ENCODE measurements around the gene LRP8.

The LRP8 gene

DNA sequence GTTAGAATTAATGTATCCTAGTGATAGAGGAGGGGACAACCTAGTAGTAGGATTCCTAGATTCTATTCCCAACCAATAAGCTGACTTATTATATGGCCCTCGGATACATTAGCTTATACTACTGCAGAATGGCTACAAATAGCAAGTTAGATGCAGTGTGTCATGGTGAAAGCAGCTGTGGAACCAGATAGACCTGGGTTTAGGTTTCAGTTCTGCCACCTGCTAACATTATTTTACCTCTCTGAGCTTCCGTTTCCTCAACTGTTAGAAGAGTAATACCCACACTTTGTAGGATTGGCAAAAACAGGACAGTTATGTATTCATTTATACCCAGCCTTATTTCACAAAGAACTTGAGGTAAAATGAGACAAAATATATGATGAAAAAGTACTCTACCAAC is 67.9 kb downstream of the LRP8 start:
- TF ChIP-seq TAF1 (IDR thresholded peaks at IDR 0.05; ENCODE audit: borderline replicate concordance, insufficient read depth, low read length) = no peak
- no peak for TF ChIP-seq FOXP2 (optimal IDR thresholded peaks at IDR 0.05; ENCODE audit: borderline replicate concordance, extremely low read depth, extremely low read length, insufficient read depth)
- no peak for TF ChIP-seq POLR2AphosphoS5 (IDR thresholded peaks at IDR 0.05; ENCODE audit: low read depth, low read length)
- TF ChIP-seq, protein P1, sequence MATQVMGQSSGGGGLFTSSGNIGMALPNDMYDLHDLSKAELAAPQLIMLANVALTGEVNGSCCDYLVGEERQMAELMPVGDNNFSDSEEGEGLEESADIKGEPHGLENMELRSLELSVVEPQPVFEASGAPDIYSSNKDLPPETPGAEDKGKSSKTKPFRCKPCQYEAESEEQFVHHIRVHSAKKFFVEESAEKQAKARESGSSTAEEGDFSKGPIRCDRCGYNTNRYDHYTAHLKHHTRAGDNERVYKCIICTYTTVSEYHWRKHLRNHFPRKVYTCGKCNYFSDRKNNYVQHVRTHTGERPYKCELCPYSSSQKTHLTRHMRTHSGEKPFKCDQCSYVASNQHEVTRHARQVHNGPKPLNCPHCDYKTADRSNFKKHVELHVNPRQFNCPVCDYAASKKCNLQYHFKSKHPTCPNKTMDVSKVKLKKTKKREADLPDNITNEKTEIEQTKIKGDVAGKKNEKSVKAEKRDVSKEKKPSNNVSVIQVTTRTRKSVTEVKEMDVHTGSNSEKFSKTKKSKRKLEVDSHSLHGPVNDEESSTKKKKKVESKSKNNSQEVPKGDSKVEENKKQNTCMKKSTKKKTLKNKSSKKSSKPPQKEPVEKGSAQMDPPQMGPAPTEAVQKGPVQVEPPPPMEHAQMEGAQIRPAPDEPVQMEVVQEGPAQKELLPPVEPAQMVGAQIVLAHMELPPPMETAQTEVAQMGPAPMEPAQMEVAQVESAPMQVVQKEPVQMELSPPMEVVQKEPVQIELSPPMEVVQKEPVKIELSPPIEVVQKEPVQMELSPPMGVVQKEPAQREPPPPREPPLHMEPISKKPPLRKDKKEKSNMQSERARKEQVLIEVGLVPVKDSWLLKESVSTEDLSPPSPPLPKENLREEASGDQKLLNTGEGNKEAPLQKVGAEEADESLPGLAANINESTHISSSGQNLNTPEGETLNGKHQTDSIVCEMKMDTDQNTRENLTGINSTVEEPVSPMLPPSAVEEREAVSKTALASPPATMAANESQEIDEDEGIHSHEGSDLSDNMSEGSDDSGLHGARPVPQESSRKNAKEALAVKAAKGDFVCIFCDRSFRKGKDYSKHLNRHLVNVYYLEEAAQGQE (IDR thresholded peaks at IDR 0.05; ENCODE audit: insufficient read depth in 1 of 2, low read depth in 2 of 2, low read length in 2 of 2) = no peak
- TF ChIP-seq SIN3A (IDR thresholded peaks at IDR 0.05; ENCODE audit: borderline replicate concordance, insufficient read depth, low read length) = no peak

DNA sequence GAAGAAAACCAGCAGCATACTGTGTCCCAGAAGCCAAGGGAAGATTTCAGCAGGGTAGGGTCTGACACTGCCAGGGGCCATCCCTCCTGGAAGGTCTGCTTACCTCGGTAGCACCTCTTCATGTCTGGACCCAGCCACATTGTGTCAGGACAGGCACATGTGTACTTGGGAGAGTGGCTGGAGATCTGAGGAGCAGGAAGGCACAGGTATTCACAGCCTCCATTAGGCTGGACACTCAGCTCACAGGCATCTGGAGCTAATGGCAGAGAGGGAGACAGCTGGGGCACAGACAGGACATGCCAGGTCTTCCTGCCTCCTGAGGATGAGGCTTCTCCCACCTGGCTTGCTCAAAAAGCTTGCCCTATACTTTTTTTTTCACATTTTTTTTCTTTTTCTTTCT is 69.7 kb downstream of the LRP8 start:
- no peak for TF ChIP-seq SIN3A (IDR thresholded peaks at IDR 0.05; ENCODE audit: borderline replicate concordance, insufficient read depth, low read length)
- no peak for TF ChIP-seq POLR2AphosphoS5 (IDR thresholded peaks at IDR 0.05; ENCODE audit: low read depth, low read length)

DNA sequence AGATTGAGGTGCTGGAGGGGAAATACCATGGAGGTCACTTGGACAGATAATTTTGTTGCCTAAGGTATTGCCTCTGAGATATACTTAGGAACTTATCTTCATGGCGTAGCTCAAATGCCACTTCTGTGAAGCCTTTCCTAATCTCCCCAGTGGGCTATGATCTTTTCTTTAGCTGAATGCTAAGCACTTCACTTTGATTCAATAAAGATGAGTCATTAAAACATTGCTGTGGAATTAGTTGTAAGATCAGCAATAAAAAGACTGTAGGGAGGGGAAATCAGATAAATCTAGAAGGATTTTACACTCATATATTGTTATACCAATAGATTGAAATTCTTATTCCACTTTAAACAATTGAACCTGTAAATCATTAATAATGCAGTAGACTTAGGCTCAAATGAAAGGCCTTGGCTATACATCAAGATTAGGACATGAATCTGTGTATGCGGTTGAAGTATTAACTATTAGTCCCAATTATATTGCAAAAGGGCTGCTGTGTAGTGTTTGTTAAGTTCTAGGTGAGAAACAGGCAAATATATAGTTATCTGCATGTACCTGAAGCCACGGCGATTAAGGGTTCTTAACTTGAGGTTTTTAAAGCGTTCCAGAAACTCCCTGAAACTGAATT is 70.3 kb downstream of the LRP8 start:
- no peak for TF ChIP-seq SIN3A (IDR thresholded peaks at IDR 0.05; ENCODE audit: borderline replicate concordance, insufficient read depth, low read length)
- no peak for TF ChIP-seq POLR2AphosphoS5 (IDR thresholded peaks at IDR 0.05; ENCODE audit: low read depth, low read length)
- no peak for TF ChIP-seq FOXP2 (optimal IDR thresholded peaks at IDR 0.05; ENCODE audit: borderline replicate concordance, extremely low read depth, extremely low read length, insufficient read depth)
- TF ChIP-seq, protein P1 (IDR thresholded peaks at IDR 0.05; ENCODE audit: insufficient read depth in 1 of 2, low read depth in 2 of 2, low read length in 2 of 2) = no peak
- TF ChIP-seq TAF1 (IDR thresholded peaks at IDR 0.05; ENCODE audit: borderline replicate concordance, insufficient read depth, low read length) = no peak

DNA sequence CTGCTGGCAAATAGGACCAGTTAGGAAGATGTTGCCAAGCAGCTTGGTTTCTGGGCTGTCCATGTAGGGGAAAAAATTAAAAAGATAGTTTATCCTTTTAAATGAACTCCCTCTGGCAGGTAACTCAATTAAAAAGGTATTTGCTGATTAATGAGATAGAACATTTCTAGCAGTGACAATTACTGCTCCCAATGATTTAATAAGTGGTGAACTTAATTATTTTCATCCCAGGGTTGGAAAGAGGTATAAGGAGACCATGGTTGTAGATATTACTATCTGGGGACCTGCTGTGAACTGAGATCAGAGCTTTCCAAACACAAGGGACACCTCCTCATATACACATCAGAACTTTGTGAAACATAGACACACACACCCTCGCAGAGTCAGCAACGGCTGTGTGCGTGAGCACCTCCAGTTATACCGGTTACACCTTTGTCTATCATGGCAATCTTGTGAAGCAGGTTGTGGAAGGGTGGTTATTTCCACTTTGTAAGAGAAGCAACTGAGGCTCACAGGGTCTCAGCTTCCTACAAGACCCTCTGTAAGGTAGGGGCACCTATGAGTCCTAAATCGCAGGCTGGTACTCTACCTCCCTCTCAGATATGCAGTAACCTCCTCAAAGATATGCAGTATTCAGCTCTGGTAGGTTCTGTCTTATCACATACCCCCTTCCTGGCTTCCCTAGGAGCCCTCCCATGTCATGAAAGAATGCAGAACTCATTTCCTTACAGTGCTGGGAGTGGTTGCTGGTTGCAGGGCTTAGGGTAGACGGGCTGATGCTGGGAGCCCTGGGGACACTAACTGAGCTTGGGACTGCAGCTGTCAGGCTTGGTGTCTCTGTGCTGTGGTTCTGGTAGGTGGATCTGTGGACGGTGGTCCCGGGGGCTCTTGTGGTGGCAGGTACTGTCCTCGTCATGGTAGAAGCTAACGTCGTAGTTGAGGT is 71.1 kb downstream of the LRP8 start:
- TF ChIP-seq SIN3A (IDR thresholded peaks at IDR 0.05; ENCODE audit: borderline replicate concordance, insufficient read depth, low read length) (no peak), FOXP2 (optimal IDR thresholded peaks at IDR 0.05; ENCODE audit: borderline replicate concordance, extremely low read depth, extremely low read length, insufficient read depth) (no peak), TAF1 (IDR thresholded peaks at IDR 0.05; ENCODE audit: borderline replicate concordance, insufficient read depth, low read length) (no peak), POLR2AphosphoS5 (IDR thresholded peaks at IDR 0.05; ENCODE audit: low read depth, low read length) (no peak)
- TF ChIP-seq, protein P1 (IDR thresholded peaks at IDR 0.05; ENCODE audit: insufficient read depth in 1 of 2, low read depth in 2 of 2, low read length in 2 of 2) = no peak

DNA sequence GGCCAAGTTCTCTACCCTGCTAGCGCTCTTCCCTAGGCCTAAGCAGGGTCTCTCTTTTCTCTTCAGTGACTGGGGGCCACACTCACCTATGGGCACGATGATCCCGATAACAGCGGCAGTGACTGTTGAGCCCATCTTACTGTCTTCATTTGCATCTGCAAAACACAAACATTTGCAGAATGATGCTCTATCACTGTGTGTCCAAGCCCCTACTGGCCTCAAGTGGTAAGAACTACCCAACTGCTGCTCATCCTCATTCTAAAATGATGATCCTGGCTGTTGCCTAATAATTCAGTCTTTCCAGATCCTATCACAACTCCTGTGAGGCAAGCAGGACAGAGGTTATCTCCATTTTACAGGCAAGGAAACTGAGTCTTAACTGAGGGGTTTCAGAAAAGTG is 72.8 kb downstream of the LRP8 start:
- TF ChIP-seq TAF1 (IDR thresholded peaks at IDR 0.05; ENCODE audit: borderline replicate concordance, insufficient read depth, low read length) (no peak), SIN3A (IDR thresholded peaks at IDR 0.05; ENCODE audit: borderline replicate concordance, insufficient read depth, low read length) (no peak), POLR2AphosphoS5 (IDR thresholded peaks at IDR 0.05; ENCODE audit: low read depth, low read length) (no peak; the same call in 1 of the 2 replicates), FOXP2 (optimal IDR thresholded peaks at IDR 0.05; ENCODE audit: borderline replicate concordance, extremely low read depth, extremely low read length, insufficient read depth) (no peak)
- TF ChIP-seq, protein P1 (IDR thresholded peaks at IDR 0.05; ENCODE audit: insufficient read depth in 1 of 2, low read depth in 2 of 2, low read length in 2 of 2) = no peak
